Measurements from ENCODE around the gene NRM.

NRM gene

GRCh38 chr6:30688569-30688968 lies 2.2 kb downstream of the NRM start:
- DNase-seq (ENCODE audit: low read depth in 2 of 2) = no peak

- DNase-seq (ENCODE audit: low read depth in 2 of 2) = no peak
Observed at GRCh38 chr6:30687659-30688431, 2.9 kb downstream of the NRM start.

- peak; percentile 72 to 90 for DNase-seq (ENCODE audit: low read depth in 2 of 2)
Observed at GRCh38 chr6:30686908-30687658, 3.7 kb downstream of the NRM start.

- DNase-seq (ENCODE audit: low read depth in 2 of 2) = peak; percentile 71 to 82
Observed at GRCh38 chr6:30686009-30686907, 4.5 kb downstream of the NRM start, which contains the start of gene PPP1R18. TSS of gene PPP1R18 (minus strand) at chr6:30686645. CDS start at chr6:30686018, 627 bp downstream.

GRCh38 chr6:30685157-30686008 lies 5.4 kb downstream of the NRM start:
- DNase-seq (ENCODE audit: low read depth in 2 of 2) = no peak

- DNase-seq (ENCODE audit: low read depth in 2 of 2) = no peak
Observed at GRCh38 chr6:30684386-30685156, 6.2 kb downstream of the NRM start.

- no peak for DNase-seq (ENCODE audit: low read depth in 2 of 2)
Observed at GRCh38 chr6:30683980-30684338, 6.8 kb downstream of the NRM start.

- DNase-seq (ENCODE audit: low read depth in 2 of 2) = no peak
Observed at GRCh38 chr6:30683183-30683979, 7.4 kb downstream of the NRM start.

- DNase-seq (ENCODE audit: low read depth in 2 of 2) = peak; percentile 70 to 74
Observed at GRCh38 chr6:30682143-30683117, 8.4 kb downstream of the NRM start.

- no peak for DNase-seq (ENCODE audit: low read depth in 2 of 2)
Observed at GRCh38 chr6:30681766-30682142, 9.0 kb downstream of the NRM start.

- no peak for DNase-seq (ENCODE audit: low read depth in 2 of 2)
Observed at GRCh38 chr6:30679765-30680535, 10.8 kb downstream of the NRM start.

GRCh38 chr6:30678964-30679726 lies 11.6 kb downstream of the NRM start:
- peak; percentile 91 for DNase-seq (ENCODE audit: low read depth in 2 of 2)

- no peak for DNase-seq (ENCODE audit: low read depth in 2 of 2)
Observed at GRCh38 chr6:30676660-30677285, 14.0 kb downstream of the NRM start.

- peak; percentile 83 to 88 for DNase-seq (ENCODE audit: low read depth in 2 of 2)
Observed at GRCh38 chr6:30672445-30673253, 18.1 kb downstream of the NRM start, which contains the start of gene DHX16. TSS of gene DHX16 (minus strand) at chr6:30673006. CDS start at chr6:30672841, 165 bp downstream.
